GM21423 (cell line): ENCODE measurements around the gene AQP7.
"Not testable (repeated sequence)": the region's sequence is repeated elsewhere in the genome, so short reads cannot be mapped to it uniquely, and the experiment has no call there.

Source experiments
- ATAC-seq: cut with Tn5 transposase; IDR thresholded peaks from one replicate; pipeline ENCODE4 v1.9.1; 2021; ENCODE audit warnings: mild to moderate bottlenecking, moderate library complexity; ENCODE audit not compliant: unreplicated experiment

AQP7 gene

GRCh38 chr9:33399047-33399446, 3.3 kb downstream of the AQP7 start:
- ATAC-seq = not testable (repeated sequence)

GRCh38 chr9:33397801-33398200, 4.6 kb downstream of the AQP7 start:
- ATAC-seq = not testable (repeated sequence)

- ATAC-seq = not testable (repeated sequence)
Observed at GRCh38 chr9:33395159-33395879, 7.0 kb downstream of the AQP7 start.

- not testable (repeated sequence) for ATAC-seq
Observed at GRCh38 chr9:33393986-33394385, 8.4 kb downstream of the AQP7 start.

- no peak for ATAC-seq
Observed at GRCh38 chr9:33393581-33393980, 8.8 kb downstream of the AQP7 start.

- not testable (repeated sequence) for ATAC-seq
Observed at GRCh38 chr9:33392591-33393021, 9.8 kb downstream of the AQP7 start.

GRCh38 chr9:33391111-33391771, 11.1 kb downstream of the AQP7 start:
- ATAC-seq = not testable (repeated sequence)

- no peak for ATAC-seq
Observed at GRCh38 chr9:33388110-33388994, 14.0 kb downstream of the AQP7 start.

- not testable (repeated sequence) for ATAC-seq
Observed at GRCh38 chr9:33386998-33387397, 15.4 kb downstream of the AQP7 start.

- not testable (repeated sequence) for ATAC-seq
Observed at GRCh38 chr9:33386641-33386996, 15.7 kb downstream of the AQP7 start.

GRCh38 chr9:33385979-33386640, 16.3 kb downstream of the AQP7 start:
- ATAC-seq = not testable (repeated sequence)

- ATAC-seq = not testable (repeated sequence)
Observed at GRCh38 chr9:33385536-33385935, 16.8 kb downstream of the AQP7 start.

- not testable (repeated sequence) for ATAC-seq
Observed at GRCh38 chr9:33383396-33383795, 19.0 kb downstream of the AQP7 start.

- ATAC-seq = not testable (repeated sequence)
Observed at GRCh38 chr9:33382397-33382796, 20.0 kb downstream of the AQP7 start.

- no peak for ATAC-seq
Observed at GRCh38 chr9:33381231-33381791, 21.1 kb downstream of the AQP7 start.

GRCh38 chr9:33380390-33381094, 21.8 kb downstream of the AQP7 start:
- ATAC-seq = no peak

- ATAC-seq = no peak
Observed at GRCh38 chr9:33379666-33380389, 22.5 kb downstream of the AQP7 start.

GRCh38 chr9:33378121-33378795, 24.1 kb downstream of the AQP7 start:
- no peak for ATAC-seq
